GM12875 (cell line): ENCODE data around the gene PLIN5.

ENCODE experiments used
- H3K4me3 ChIP-seq: one replicate; pipeline ENCODE4 v1.5.1; 2011; ENCODE audit warnings: low read depth, low read length, control low read depth
- TF ChIP-seq, protein P1 (sequence below): IDR thresholded peaks from 2 replicates; pipeline ENCODE4 v1.5.1; 2011; ENCODE audit warnings: low read depth, mild to moderate bottlenecking, control low read depth, inconsistent platforms, low read length, moderate library complexity, borderline replicate concordance; ENCODE audit not compliant: insufficient read depth

PLIN5 gene

GRCh38 chr19:4534836-4535658 lies at the start of gene PLIN5:
PLIN5 (minus strand) TSS chr19:4535224; CDS start chr19:4534074, 1,150 bp downstream.
- H3K4me3 ChIP-seq = no peak within 1 kb of the TSS
- TF ChIP-seq, protein P1, sequence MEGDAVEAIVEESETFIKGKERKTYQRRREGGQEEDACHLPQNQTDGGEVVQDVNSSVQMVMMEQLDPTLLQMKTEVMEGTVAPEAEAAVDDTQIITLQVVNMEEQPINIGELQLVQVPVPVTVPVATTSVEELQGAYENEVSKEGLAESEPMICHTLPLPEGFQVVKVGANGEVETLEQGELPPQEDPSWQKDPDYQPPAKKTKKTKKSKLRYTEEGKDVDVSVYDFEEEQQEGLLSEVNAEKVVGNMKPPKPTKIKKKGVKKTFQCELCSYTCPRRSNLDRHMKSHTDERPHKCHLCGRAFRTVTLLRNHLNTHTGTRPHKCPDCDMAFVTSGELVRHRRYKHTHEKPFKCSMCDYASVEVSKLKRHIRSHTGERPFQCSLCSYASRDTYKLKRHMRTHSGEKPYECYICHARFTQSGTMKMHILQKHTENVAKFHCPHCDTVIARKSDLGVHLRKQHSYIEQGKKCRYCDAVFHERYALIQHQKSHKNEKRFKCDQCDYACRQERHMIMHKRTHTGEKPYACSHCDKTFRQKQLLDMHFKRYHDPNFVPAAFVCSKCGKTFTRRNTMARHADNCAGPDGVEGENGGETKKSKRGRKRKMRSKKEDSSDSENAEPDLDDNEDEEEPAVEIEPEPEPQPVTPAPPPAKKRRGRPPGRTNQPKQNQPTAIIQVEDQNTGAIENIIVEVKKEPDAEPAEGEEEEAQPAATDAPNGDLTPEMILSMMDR = no peak

DNA sequence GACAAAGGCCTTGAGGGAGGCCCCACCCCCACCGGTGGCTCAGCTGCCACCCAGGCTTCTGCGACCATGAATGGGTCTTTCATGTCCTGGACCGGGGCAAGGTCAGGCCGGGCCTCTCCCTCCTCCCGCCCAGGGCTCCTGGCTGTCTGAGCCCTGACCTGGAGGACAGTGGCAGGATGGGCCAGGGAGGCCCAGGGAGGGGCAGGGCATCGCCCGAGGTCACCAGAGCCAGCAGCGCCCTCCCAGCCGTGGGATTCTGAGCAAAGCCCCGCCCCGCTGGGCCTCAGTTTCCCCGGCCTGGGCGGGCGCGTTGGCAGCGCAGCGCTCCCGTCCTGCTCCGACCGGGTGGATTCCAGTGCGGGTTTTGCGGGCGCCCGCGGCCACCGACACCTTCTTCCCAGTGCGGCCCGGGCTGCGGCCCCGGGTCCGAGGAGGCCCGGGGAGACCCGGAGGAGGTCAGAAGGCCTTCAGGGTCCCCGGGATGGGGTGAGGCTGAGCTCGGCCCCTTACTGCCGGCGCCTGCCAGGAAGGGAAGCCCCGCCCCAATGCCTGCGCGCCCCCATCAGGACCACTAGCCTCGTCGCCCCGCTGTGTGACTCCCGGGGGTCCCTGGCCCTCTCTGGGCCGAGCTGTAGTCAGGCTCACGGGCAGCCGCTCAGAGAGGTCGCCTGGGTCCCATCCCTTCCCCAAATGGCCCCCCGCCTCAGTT lies 49.1 kb upstream of the PLIN5 start:
- TF ChIP-seq, protein P1 = no peak
- H3K4me3 ChIP-seq = no peak overlapping the region

DNA sequence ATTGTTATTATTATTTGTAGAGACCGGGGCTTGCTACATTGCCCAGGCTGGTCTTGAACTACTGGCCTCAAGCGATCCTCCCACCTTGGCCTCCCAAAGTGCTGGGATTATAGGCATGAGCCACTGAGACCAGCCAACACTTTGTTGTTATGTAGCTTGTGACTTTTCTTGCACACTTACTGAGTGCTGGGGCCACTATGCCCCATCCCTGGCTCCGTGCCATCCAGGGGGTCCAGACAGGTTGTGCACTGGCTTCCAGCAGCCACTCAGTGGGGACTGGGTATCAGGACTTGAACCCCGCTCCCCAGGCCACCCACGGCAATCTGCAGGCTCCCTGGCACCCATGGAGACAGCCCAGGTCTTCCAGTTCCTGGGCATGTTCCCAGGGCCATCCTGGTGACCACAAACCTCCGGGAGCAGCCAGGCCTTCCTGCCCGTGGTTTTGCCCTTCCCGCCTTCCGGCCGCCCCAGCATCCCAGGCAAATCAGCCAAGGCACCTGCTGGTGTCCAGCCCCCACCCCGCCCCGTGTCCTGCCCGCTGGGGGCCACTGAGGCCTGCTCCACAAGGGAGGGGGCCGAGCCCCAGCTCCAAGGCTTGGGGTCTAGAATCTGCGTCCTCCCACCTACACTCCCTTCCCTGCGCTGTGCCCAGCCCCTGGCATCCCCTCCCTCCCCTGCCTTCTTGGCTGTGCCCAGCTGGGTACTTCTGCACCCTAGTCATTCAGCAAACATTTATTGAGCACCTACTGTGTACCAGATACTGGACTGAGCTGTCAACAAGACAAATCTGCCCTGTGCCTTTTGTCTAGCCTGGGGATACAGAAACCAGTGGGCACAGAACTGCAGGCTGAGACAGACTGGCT lies 48.2 kb upstream of the PLIN5 start:
- no peak overlapping the region for H3K4me3 ChIP-seq
- TF ChIP-seq, protein P1 = no peak

DNA sequence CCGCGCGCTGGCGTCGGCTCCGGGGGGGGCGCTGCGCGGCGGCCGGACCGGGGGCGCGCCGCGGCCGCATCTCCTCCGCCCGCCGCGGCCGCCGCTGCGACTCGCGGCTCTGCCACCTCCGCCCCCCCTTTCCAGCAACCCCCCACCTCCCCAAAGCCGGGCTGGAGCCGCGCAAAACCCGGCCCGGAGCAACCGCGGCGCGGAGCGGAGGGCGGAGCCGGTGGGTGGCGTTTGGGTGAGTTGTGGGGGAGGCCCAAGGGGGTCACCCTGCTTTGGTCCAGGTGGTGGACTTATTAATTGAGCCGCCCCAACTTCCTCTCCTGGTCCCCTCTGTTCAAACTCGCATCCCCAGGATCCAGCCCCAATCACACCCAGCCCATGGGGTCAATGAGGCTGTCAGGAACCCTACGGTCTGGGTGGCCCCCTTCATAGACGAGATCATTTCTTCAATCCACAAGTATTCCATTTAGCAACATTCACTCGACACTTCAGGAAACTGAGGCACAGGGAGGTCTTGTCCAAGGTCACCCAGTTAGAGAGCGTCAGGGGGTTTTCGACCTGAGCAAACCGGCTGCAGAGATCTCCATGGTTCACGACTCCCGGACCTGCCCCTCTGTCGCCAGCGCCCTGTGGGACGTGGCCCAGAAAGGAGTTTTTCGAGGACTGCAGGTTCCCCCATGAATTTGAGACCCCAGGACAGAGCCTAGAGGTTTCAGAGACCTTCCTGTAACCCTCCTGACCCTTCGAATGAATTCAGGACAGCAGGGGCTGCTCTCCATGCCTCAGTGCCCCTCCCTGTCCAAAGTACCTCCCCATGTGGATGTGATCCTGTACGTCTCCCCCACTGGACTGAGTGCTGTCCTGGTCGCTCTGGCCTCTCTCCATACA lies 46.9 kb upstream of the PLIN5 start:
- no peak overlapping the region for H3K4me3 ChIP-seq

DNA sequence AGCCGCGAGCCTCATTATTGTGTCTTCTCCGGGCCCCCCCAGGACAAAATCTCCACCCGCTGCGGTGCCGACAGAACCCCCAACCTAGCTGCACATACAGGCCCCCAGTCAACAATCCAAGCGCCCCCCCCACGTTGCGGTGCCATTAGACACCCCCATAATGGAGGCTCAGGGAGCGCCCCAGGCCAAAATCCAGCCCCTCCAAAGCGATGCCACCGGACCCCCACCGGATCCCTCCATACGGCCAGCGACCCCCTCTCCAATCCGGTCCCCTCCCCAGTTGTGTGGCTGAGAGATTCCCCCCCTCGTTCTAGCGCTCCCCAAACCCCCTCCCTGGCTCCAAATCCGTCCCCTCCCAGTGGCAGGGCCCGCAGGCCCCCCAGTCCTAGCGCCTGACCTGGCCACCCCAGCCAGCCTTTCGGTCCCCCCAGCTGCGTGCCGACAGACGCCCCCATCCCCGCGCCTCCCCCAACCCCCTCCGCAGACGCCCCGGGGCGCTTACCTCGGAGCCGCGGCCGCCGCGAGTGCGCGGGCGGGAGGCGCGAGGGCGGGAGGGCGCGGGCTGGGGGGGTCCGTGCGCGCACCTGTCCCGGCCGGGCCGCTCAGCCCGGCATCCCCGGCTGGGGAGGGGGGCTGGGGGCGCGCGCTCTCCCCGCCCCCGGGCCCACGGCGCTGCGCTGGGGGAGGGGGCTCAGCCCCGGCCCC lies 46.1 kb upstream of the PLIN5 start:
- TF ChIP-seq, protein P1 = no peak
- no peak overlapping the region for H3K4me3 ChIP-seq

More for the DNA sequence above, 46.9 kb upstream of the PLIN5 start:
- TF ChIP-seq, protein P1 = no peak
